Measurements from ENCODE around the gene ADAMTS9. TPM values are rescaled to one million over a fixed set of nuclear protein-coding genes. Genes with fewer than 3 reads are reported as not detected.

ADAMTS9 gene
- total and polyA plus RNA-seq, 8 donors: 36.3 to 78.0 (median 56.7) TPM

GRCh38 chr3:64561868-64562267 lies 125.9 kb downstream of the ADAMTS9 start:
- no peaks in the 10 kb centered on the region for H3K4me1 ChIP-seq

DNA sequence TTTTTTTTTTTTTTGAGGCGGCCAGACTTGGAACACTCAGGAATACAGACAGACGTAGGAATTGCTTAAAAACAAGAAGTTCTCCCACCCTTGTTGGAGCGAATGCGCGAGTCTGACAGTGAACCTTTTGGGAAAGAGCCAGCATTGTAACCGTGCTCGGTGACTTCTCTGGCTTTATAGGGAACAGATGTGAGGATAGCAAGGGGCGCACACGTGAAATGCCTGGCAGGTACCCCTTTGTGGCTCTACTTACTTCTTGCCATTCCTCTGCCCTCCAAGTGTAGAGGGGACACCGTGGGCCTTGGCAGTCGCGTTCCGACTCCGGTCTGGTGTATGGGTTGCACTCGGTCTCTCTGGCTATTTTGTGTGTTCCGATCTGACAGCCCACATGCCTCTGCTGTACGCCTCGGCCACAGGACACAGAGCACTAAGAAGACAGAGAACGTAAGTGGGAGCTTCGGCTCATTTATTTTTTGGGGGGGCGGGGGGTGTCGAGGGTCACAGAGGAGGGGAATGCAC lies 126.4 kb downstream of the ADAMTS9 start:
- Histone ChIP-seq H3K4me1 (no peaks in the 10 kb centered on the region), H3K36me3 (peaks cover 0 to 41% of the 10 kb centered on the region in 2 donors), H3K4me3 (no peak overlapping the region), H3K27ac (peak overlapping the region in 1 of 2 donors; percentile 20), H3K9me3 (no peaks in the 10 kb centered on the region), H3K27me3 (no peaks in the 10 kb centered on the region)
- TF ChIP-seq, protein P1, sequence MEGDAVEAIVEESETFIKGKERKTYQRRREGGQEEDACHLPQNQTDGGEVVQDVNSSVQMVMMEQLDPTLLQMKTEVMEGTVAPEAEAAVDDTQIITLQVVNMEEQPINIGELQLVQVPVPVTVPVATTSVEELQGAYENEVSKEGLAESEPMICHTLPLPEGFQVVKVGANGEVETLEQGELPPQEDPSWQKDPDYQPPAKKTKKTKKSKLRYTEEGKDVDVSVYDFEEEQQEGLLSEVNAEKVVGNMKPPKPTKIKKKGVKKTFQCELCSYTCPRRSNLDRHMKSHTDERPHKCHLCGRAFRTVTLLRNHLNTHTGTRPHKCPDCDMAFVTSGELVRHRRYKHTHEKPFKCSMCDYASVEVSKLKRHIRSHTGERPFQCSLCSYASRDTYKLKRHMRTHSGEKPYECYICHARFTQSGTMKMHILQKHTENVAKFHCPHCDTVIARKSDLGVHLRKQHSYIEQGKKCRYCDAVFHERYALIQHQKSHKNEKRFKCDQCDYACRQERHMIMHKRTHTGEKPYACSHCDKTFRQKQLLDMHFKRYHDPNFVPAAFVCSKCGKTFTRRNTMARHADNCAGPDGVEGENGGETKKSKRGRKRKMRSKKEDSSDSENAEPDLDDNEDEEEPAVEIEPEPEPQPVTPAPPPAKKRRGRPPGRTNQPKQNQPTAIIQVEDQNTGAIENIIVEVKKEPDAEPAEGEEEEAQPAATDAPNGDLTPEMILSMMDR (IDR thresholded peaks at IDR 0.05): no peak
- peak in 1 of 4 donors; percentile 53 for DNase-seq
- peak; percentile 31 for ATAC-seq
- intact Hi-C loops (cut with DNase I): no loop called here

More at GRCh38 chr3:64561868-64562267, 125.9 kb downstream of the ADAMTS9 start:
- ATAC-seq (no peak), DNase-seq (no peak)
- Histone ChIP-seq H3K27me3 (no peaks in the 10 kb centered on the region), H3K27ac (no peak overlapping the region), H3K9me3 (no peaks in the 10 kb centered on the region), H3K4me3 (no peak overlapping the region), H3K36me3 (peaks cover 0 to 41% of the 10 kb centered on the region in 2 donors)
- TF ChIP-seq, protein P1 (IDR thresholded peaks at IDR 0.05): no peak
- intact Hi-C loops (cut with DNase I): no loop called here

DNA sequence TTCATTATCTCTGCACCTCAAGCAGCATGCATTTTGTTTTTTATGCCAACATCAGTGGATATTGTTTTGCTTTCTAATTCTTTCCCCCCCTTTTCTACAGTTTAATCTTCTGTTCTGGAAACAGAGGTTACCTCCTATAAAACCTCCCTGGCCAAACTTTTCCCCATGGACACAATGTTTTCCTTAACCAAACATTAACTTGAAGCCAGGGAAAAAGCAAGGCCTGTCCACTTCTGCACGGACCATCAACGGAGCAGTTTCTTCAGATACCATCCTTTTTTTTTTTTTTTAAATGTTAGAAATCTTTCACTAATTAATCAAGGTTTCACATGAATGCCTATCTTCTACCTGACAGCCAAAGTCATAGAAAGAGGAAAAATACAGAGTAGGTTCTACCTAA lies 127.0 kb downstream of the ADAMTS9 start:
- DNase-seq: no peak
- no peak overlapping the region for H3K4me3 ChIP-seq
- no peaks in the 10 kb centered on the region for H3K9me3 ChIP-seq
- H3K27ac ChIP-seq: peak overlapping the region in 1 of 2 donors; percentile 20
- peaks cover 0 to 41% of the 10 kb centered on the region in 2 donors for H3K36me3 ChIP-seq
- H3K27me3 ChIP-seq: no peaks in the 10 kb centered on the region
- H3K4me1 ChIP-seq: no peaks in the 10 kb centered on the region
- ATAC-seq: no peak
- intact Hi-C loops (cut with DNase I): no loop called here
- TF ChIP-seq, protein P1 (IDR thresholded peaks at IDR 0.05): no peak

DNA sequence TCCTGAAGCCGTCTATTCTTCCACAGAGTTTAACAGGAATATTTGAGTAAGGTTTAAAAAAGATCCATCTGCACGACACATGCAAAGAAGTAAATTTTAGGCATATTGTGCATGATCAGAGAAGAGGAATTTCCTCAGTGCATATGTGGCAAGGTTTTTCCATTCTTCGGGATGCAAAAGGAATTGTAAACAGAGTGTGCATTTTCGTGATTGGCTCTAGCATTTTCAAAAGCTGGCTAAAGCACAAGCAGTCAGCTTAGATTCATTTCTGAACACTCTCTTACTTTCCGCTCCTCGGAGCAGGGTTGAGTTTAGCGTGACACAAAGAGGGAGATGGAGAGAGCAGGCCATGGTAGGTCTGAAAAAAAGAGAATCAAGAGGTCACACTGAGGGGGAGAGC lies 128.2 kb downstream of the ADAMTS9 start:
- Histone ChIP-seq H3K9me3 (no peaks in the 10 kb centered on the region), H3K27ac (no peak overlapping the region), H3K4me3 (no peak overlapping the region), H3K4me1 (peaks cover 0 to 5% of the 10 kb centered on the region in 2 donors), H3K36me3 (peaks cover 0 to 41% of the 10 kb centered on the region in 2 donors), H3K27me3 (no peaks in the 10 kb centered on the region)
- peak in 2 of 4 donors; percentile 77 to 79 for DNase-seq
- intact Hi-C loops (cut with DNase I): no loop called here
- TF ChIP-seq, protein P1 (IDR thresholded peaks at IDR 0.05): no peak
- no peak for ATAC-seq

- Histone ChIP-seq H3K36me3 (peaks cover 0 to 45% of the 10 kb centered on the region in 2 donors), H3K27me3 (no peaks in the 10 kb centered on the region), H3K9me3 (no peaks in the 10 kb centered on the region), H3K4me1 (peaks cover 0 to 7% of the 10 kb centered on the region in 2 donors), H3K4me3 (no peak overlapping the region), H3K27ac (no peak overlapping the region)
- no peak for ATAC-seq
- no peak for DNase-seq
- TF ChIP-seq, protein P1 (IDR thresholded peaks at IDR 0.05): no peak
- intact Hi-C loops (cut with DNase I): no loop called here
Measured at GRCh38 chr3:64556046-64556445, 131.8 kb downstream of the ADAMTS9 start.

Measured in left lung (tissue), 10 donors.